Neural cell (in vitro differentiated cells): Measurements from ENCODE around the gene CERT1. TPM values are rescaled to one million over a fixed set of nuclear protein-coding genes. Genes with fewer than 3 reads are reported as not detected.

Source experiments
- H2AFZ ChIP-seq: fragments of 200-600, 300-800 bp; sonication (generic), shearing (Covaris generic); 2 replicates; pipeline ENCODE4 v1.6.0; 2014; ENCODE audit warnings: low read depth, mild to moderate bottlenecking, antibody characterized with exemption, low read length, moderate library complexity
- H3F3A ChIP-seq: fragments of 200-600 bp; shearing (Covaris generic); 2 replicates; pipeline ENCODE4 v1.6.1; 2016; ENCODE audit warnings: mild to moderate bottlenecking, moderate library complexity, mixed read lengths, antibody characterized with exemption, low read length; ENCODE audit not compliant: insufficient read depth, poor library complexity, severe bottlenecking
- H3K27ac ChIP-seq: fragments of 200-600, 300-800 bp; sonication (generic), shearing (Covaris generic); 2 replicates; pipeline ENCODE4 v1.5.1; 2014; ENCODE audit warnings: mild to moderate bottlenecking, low read length, moderate library complexity
- H3K27me3 ChIP-seq: fragments of 300-800, 200-600 bp; sonication (generic), shearing (Covaris generic); 2 replicates; pipeline ENCODE4 v1.6.0; 2014; ENCODE audit warnings: mild to moderate bottlenecking, low read depth, low read length, moderate library complexity; ENCODE audit not compliant: insufficient read depth
- H3K36me3 ChIP-seq: fragments of 300-800, 200-600 bp; sonication (generic), shearing (Covaris generic); 2 replicates; pipeline ENCODE4 v1.5.1; 2014; ENCODE audit warnings: mild to moderate bottlenecking, antibody characterized with exemption, low read length, moderate library complexity; ENCODE audit not compliant: insufficient read depth
- H3K4me2 ChIP-seq: fragments of 300-800, 200-600 bp; sonication (generic), shearing (Covaris generic); 2 replicates; pipeline ENCODE4 v1.6.0; 2014; ENCODE audit warnings: mild to moderate bottlenecking, low read length
- H3K4me3 ChIP-seq: fragments of 300-800, 200-600 bp; sonication (generic), shearing (Covaris generic); 2 replicates; pipeline ENCODE4 v1.5.1; 2014; ENCODE audit warnings: mild to moderate bottlenecking, low read length, moderate library complexity
- H3K79me2 ChIP-seq: fragments of 200-600 bp; shearing (Covaris generic); replicated peaks from 2 replicates; pipeline ENCODE4 v1.6.0; 2014; ENCODE audit warnings: mild to moderate bottlenecking, low read length, moderate library complexity; ENCODE audit not compliant: insufficient read depth
- H3K9ac ChIP-seq: fragments of 300-800, 200-600 bp; sonication (generic), shearing (Covaris generic); 2 replicates; pipeline ENCODE4 v1.6.1; 2016; ENCODE audit warnings: mild to moderate bottlenecking, low read length, mixed read lengths
- H3K9me2 ChIP-seq: fragments of 200-600 bp; shearing (Covaris generic); 2 replicates; pipeline ENCODE4 v1.6.1; 2016; ENCODE audit warnings: mild to moderate bottlenecking, low read length, mixed read lengths; ENCODE audit not compliant: insufficient read depth
- H3K9me3 ChIP-seq: fragments of 200-600, 300-800 bp; sonication (generic), shearing (Covaris generic); 2 replicates; pipeline ENCODE4 v1.6.1; 2016; ENCODE audit warnings: mild to moderate bottlenecking, mixed run types, low read length, moderate library complexity, mixed read lengths
- H4K20me1 ChIP-seq: fragments of 200-600 bp; shearing (Covaris generic); 2 replicates; pipeline ENCODE4 v1.6.1; 2016; ENCODE audit warnings: mild to moderate bottlenecking, mixed run types; ENCODE audit not compliant: insufficient read depth
- CTCF ChIP-seq: fragments of 450-650 bp; IDR thresholded peaks from 2 replicates; pipeline ENCODE4 v1.5.1; 2014; ENCODE audit warnings: antibody characterized with exemption, mild to moderate bottlenecking, moderate library complexity; ENCODE audit not compliant: poor library complexity, severe bottlenecking
- EP300 ChIP-seq: fragments of 450-650 bp; conservative IDR thresholded peaks from 2 replicates; pipeline ENCODE4 v1.6.1; 2014; ENCODE audit warnings: antibody characterized with exemption, mild to moderate bottlenecking, moderate library complexity; ENCODE audit not compliant: poor library complexity, severe bottlenecking
- EZH2 ChIP-seq: fragments of 200-600, 300-800 bp; shearing (Covaris generic), sonication (generic); IDR thresholded peaks from 2 replicates; pipeline ENCODE4 v1.6.1; 2014; ENCODE audit warnings: antibody characterized with exemption, low read length, borderline replicate concordance, mild to moderate bottlenecking; ENCODE audit not compliant: insufficient read depth, poor library complexity, severe bottlenecking
- MXI1 ChIP-seq: fragments of 450-650 bp; conservative IDR thresholded peaks from 2 replicates; pipeline ENCODE4 v1.6.1; 2014; ENCODE audit warnings: antibody characterized with exemption, mild to moderate bottlenecking; ENCODE audit not compliant: poor library complexity, severe bottlenecking
- POLR2AphosphoS5 ChIP-seq: IDR thresholded peaks from 2 replicates; pipeline ENCODE4 v1.6.1; 2012
- RAD21 ChIP-seq: fragments of 450-650 bp; conservative IDR thresholded peaks from 2 replicates; pipeline ENCODE4 v1.6.1; 2014; ENCODE audit warnings: antibody characterized with exemption, mild to moderate bottlenecking, moderate library complexity
- REST ChIP-seq: IDR thresholded peaks from 2 replicates; pipeline ENCODE4 v1.6.1; 2012; ENCODE audit warnings: borderline replicate concordance
- SMC3 ChIP-seq: fragments of 450-650 bp; conservative IDR thresholded peaks from 2 replicates; pipeline ENCODE4 v1.6.1; 2014; ENCODE audit warnings: antibody characterized with exemption, mild to moderate bottlenecking, moderate library complexity; ENCODE audit not compliant: poor library complexity
- TAF1 ChIP-seq: IDR thresholded peaks from 2 replicates; pipeline ENCODE4 v1.6.1; 2012; ENCODE audit warnings: low read depth
- polyA plus RNA-seq: library from polyadenylated mRNA; depleted of rRNA; stranded (reverse); fragments of >200 nt; gene quantifications from 2 replicates; pipeline ENCODE4 v1.2.3, GENCODE V29; 2014

CERT1 gene
- polyA plus RNA-seq, 1 donor from 2014 or later: 24.3 TPM

GRCh38 chr5:75405296-75405695 lies 106.1 kb downstream of the CERT1 start:
- Histone ChIP-seq H3K4me2 (no peak overlapping the region), H3F3A (no peaks in the 10 kb centered on the region), H4K20me1 (no peaks in the 10 kb centered on the region), H3K27me3 (no peaks in the 10 kb centered on the region), H3K79me2 (no peaks in the 10 kb centered on the region), H3K4me3 (no peak overlapping the region), H3K9me2 (no peaks in the 10 kb centered on the region), H3K27ac (no peak overlapping the region), H3K36me3 (no peaks in the 10 kb centered on the region), H2AFZ (no peak overlapping the region), H3K9ac (no peak overlapping the region), H3K9me3 (no peaks in the 10 kb centered on the region)
- TF ChIP-seq MXI1 (no peak), EP300 (no peak), REST (no peak), RAD21 (no peak), CTCF (no peak), POLR2AphosphoS5 (no peak), TAF1 (no peak), SMC3 (no peak), EZH2 (no peak)

GRCh38 chr5:75395277-75395676 lies 116.2 kb downstream of the CERT1 start:
- no peaks in the 10 kb centered on the region for H3K27me3 ChIP-seq
- no peaks in the 10 kb centered on the region for H4K20me1 ChIP-seq
- H2AFZ ChIP-seq: no peak overlapping the region
- no peak overlapping the region for H3K4me3 ChIP-seq
- H3K79me2 ChIP-seq: no peaks in the 10 kb centered on the region
- H3K9me2 ChIP-seq: no peaks in the 10 kb centered on the region
- no peak for TF ChIP-seq EP300
- no peak for TF ChIP-seq SMC3
- TF ChIP-seq REST: no peak
- no peak for TF ChIP-seq MXI1
- TF ChIP-seq TAF1: no peak
- no peaks in the 10 kb centered on the region for H3K9me3 ChIP-seq
- H3F3A ChIP-seq: no peaks in the 10 kb centered on the region
- H3K27ac ChIP-seq: no peak overlapping the region
- H3K4me2 ChIP-seq: no peak overlapping the region
- H3K9ac ChIP-seq: no peak overlapping the region
- no peaks in the 10 kb centered on the region for H3K36me3 ChIP-seq
